DMS 273 (cell line): Measurements from ENCODE around the gene ACP1.
A peak's percentile ranks its signal among the peaks of the same experiment; 100 is the strongest.

ENCODE experiments used
- DNase-seq: peaks from one replicate; lab custom pipeline; 2025; ENCODE audit not compliant: unreplicated experiment; lab: John Stamatoyannopoulos, UW

Gene ACP1

GRCh38 chr2:279956-280649 lies 15.4 kb downstream of the ACP1 start:
- no peak for DNase-seq

- DNase-seq = no peak
Measured at GRCh38 chr2:280650-281110, 15.9 kb downstream of the ACP1 start.

- no peak for DNase-seq
Measured at GRCh38 chr2:281381-281780, 16.6 kb downstream of the ACP1 start.

GRCh38 chr2:282371-283263 lies 17.9 kb downstream of the ACP1 start:
- no peak for DNase-seq

GRCh38 chr2:283996-284794 lies 19.4 kb downstream of the ACP1 start:
- no peak for DNase-seq

GRCh38 chr2:284896-285492 lies 20.2 kb downstream of the ACP1 start:
- no peak for DNase-seq

- DNase-seq = no peak
Measured at GRCh38 chr2:285531-285930, 20.8 kb downstream of the ACP1 start.

GRCh38 chr2:286035-286434 lies 21.3 kb downstream of the ACP1 start:
- no peak for DNase-seq

- DNase-seq = no peak
Measured at GRCh38 chr2:286774-287392, 22.1 kb downstream of the ACP1 start.

GRCh38 chr2:287471-287885 lies 22.7 kb downstream of the ACP1 start:
- peak; percentile 46 for DNase-seq

- DNase-seq = peak; percentile 63
Measured at GRCh38 chr2:287911-288757, 23.4 kb downstream of the ACP1 start, which contains the start of gene ALKAL2. Gene ALKAL2, minus strand, starts transcription at chr2:288091. Its CDS starts 256 bp downstream, at chr2:287835.

- DNase-seq = peak; percentile 38
Measured at GRCh38 chr2:288758-289361, 24.1 kb downstream of the ACP1 start.

GRCh38 chr2:289362-290089 lies 24.8 kb downstream of the ACP1 start:
- DNase-seq = peak; percentile 59

GRCh38 chr2:290090-290722 lies 25.5 kb downstream of the ACP1 start:
- DNase-seq = peak; percentile 82

GRCh38 chr2:295090-295489 lies 30.3 kb downstream of the ACP1 start:
- DNase-seq = no peak

GRCh38 chr2:296354-296753 lies 31.6 kb downstream of the ACP1 start:
- DNase-seq = no peak

- no peak for DNase-seq
Measured at GRCh38 chr2:305366-305765, 40.6 kb downstream of the ACP1 start.
